ENCODE data around the gene CCDC61. TPM values are rescaled to one million over a fixed set of nuclear protein-coding genes. Genes with fewer than 3 reads are reported as not detected.

The CCDC61 gene
- total RNA-seq, 3 donors from 2014 or later, result 7.0 to 8.8 (median 8.3) TPM

- H3K27me3 ChIP-seq, result no peaks in the 10 kb centered on the region
- no peak for DNase-seq (ENCODE audit: low spot score in 2 of 2)
- H3K4me1 ChIP-seq, result peaks cover 0 to 10% of the 10 kb centered on the region in 2 donors
- no peak overlapping the region for H3K4me3 ChIP-seq
- no peaks in the 10 kb centered on the region for H3K36me3 ChIP-seq
- intact Hi-C loops (cut with DNase I; ENCODE audit: low total_unique reads), result no loop called here
- no peaks in the 10 kb centered on the region for H3K9me3 ChIP-seq
- TF ChIP-seq POLR2AphosphoS5 (IDR thresholded peaks at IDR 0.05) (no peak), POLR2A (IDR thresholded peaks at IDR 0.05) (no peak), CTCF (IDR thresholded peaks at IDR 0.05) (no peak)
- no peak overlapping the region for H3K27ac ChIP-seq
Observed at GRCh38 chr19:46067691-46068090, 72.4 kb downstream of the CCDC61 start.

Other genes with a start within 250 kb of the CCDC61 start
- gene SIX5, start 226.2 kb upstream of the CCDC61 start, total RNA-seq, result 10 to 100 TPM in 2 of 3 donors, 1 to 10 TPM in 1; 8.6 to 11.8 (median 11.8) TPM
- 10 to 100 TPM; 16.0 to 25.6 (median 24.5) TPM for gene DMPK, start 213.0 kb upstream of the CCDC61 start, total RNA-seq
- 10 to 100 TPM; 24.2 to 31.1 (median 29.3) TPM for gene DMWD, start 202.6 kb upstream of the CCDC61 start, total RNA-seq
- gene RSPH6A, start 180.2 kb upstream of the CCDC61 start, total RNA-seq, result under 1 TPM in 1 of 3 donors, not detected in 2; 0.15 TPM
- gene SYMPK, start 132.3 kb upstream of the CCDC61 start, total RNA-seq, result 10 to 100 TPM; 24.3 to 50.8 (median 31.3) TPM
- gene FOXA3, start 131.1 kb upstream of the CCDC61 start, total RNA-seq, result under 1 TPM in 1 of 3 donors, not detected in 2; 0.33 TPM
- gene IRF2BP1, start 109.3 kb upstream of the CCDC61 start, total RNA-seq, result 10 to 100 TPM; 16.5 to 26.5 (median 19.7) TPM
- gene MYPOP, start 92.9 kb upstream of the CCDC61 start, total RNA-seq, result 1 to 10 TPM; 2.0 to 5.9 (median 2.4) TPM
- gene NANOS2, start 80.7 kb upstream of the CCDC61 start, total RNA-seq, result not detected
- 1 to 10 TPM in 2 of 3 donors, under 1 TPM in 1; 0.59 to 3.6 (median 1.1) TPM for gene NOVA2, start 21.6 kb upstream of the CCDC61 start, total RNA-seq
- not detected for gene PGLYRP1, start 27.6 kb downstream of the CCDC61 start, total RNA-seq
- gene IGFL4, start 45.5 kb downstream of the CCDC61 start, total RNA-seq, result not detected
- gene IGFL3, start 129.2 kb downstream of the CCDC61 start, total RNA-seq, result not detected
- not detected for gene IGFL2, start 152.8 kb downstream of the CCDC61 start, total RNA-seq
- not detected for gene IGFL1, start 234.3 kb downstream of the CCDC61 start, total RNA-seq

Data from breast epithelium (tissue), 4 donors.